OCI-LY7 (cell line): ENCODE data around the gene TGFBR1. TPM values are rescaled to one million over a fixed set of nuclear protein-coding genes. Genes with fewer than 3 reads are reported as not detected.
A peak's percentile ranks its signal among the peaks of the same experiment; 100 is the strongest.

Experiments
- BruUV-seq: library from RNA; stranded (reverse); fragments of 400-500 nt; replicated peaks from 2 replicates; lab custom pipeline; 2021; lab: Mats Ljungman, UMichigan
- CTCF ChIA-PET: fragments of 300-600 bp; sonication (Branson Sonifier 250); formaldehyde crosslinking; loops from one replicate; lab custom pipeline; 2022; ENCODE audit warnings: antibody characterized with exemption; ENCODE audit not compliant: unreplicated experiment; lab: Charles Lee
- POLR2A ChIA-PET: fragments of 300-600 bp; sonication (Branson Sonifier 250); formaldehyde crosslinking; loops from one replicate; lab custom pipeline; 2022; ENCODE audit warnings: antibody characterized with exemption; lab: Charles Lee
- DNase-seq: peaks from one replicate; pipeline ENCODE4 v3.0.0-alpha.2; 2015; ENCODE audit warnings: low spot score
- H2AFZ ChIP-seq: fragments of 200-600 bp; sonication (generic), shearing (Covaris generic); 2 replicates; pipeline ENCODE4 v1.6.1; 2014; ENCODE audit warnings: mild to moderate bottlenecking, antibody characterized with exemption, low read length, moderate library complexity
- H3K27ac ChIP-seq: fragments of 200-600 bp; sonication (generic); 2 replicates; pipeline ENCODE4 v1.5.1; 2014; ENCODE audit warnings: mixed run types, low read depth, mild to moderate bottlenecking, moderate library complexity, low read length, inconsistent platforms; ENCODE audit not compliant: poor library complexity, severe bottlenecking
- H3K36me3 ChIP-seq: fragments of 200-600 bp; sonication (generic); 2 replicates; pipeline ENCODE4 v1.6.1; 2014; ENCODE audit warnings: mild to moderate bottlenecking, antibody characterized with exemption, low read length, moderate library complexity, mixed read lengths; ENCODE audit not compliant: insufficient read depth
- H3K4me1 ChIP-seq: fragments of 200-600 bp; sonication (generic); 2 replicates; pipeline ENCODE4 v1.5.1; 2014; ENCODE audit warnings: mild to moderate bottlenecking, low read length; ENCODE audit not compliant: insufficient read depth, poor library complexity, severe bottlenecking
- H3K4me2 ChIP-seq: fragments of 200-600 bp; sonication (generic); 2 replicates; pipeline ENCODE4 v1.6.1; 2014; ENCODE audit warnings: mild to moderate bottlenecking, low read length
- H3K4me3 ChIP-seq: fragments of 200-600 bp; sonication (generic); 2 replicates; pipeline ENCODE4 v1.5.1; 2014; ENCODE audit warnings: mild to moderate bottlenecking, low read depth, low read length; ENCODE audit not compliant: poor library complexity, severe bottlenecking
- H3K79me2 ChIP-seq: fragments of 200-600 bp; sonication (generic); 2 replicates; pipeline ENCODE4 v1.6.1; 2016; ENCODE audit warnings: low read depth, mild to moderate bottlenecking, low read length, moderate library complexity, mixed read lengths; ENCODE audit not compliant: insufficient read depth
- H3K9me2 ChIP-seq: fragments of 200-600 bp; sonication (generic); 2 replicates; pipeline ENCODE4 v1.6.1; 2016; ENCODE audit warnings: mild to moderate bottlenecking, low read length, mixed read lengths; ENCODE audit not compliant: insufficient read depth
- H3K9me3 ChIP-seq: fragments of 200-600 bp; sonication (generic); 2 replicates; pipeline ENCODE4 v1.6.1; 2014; ENCODE audit warnings: mild to moderate bottlenecking, mixed run types, low read length, mixed read lengths
- H4K20me1 ChIP-seq: fragments of 200-600 bp; sonication (generic); 2 replicates; pipeline ENCODE4 v1.6.1; 2014; ENCODE audit warnings: mild to moderate bottlenecking, antibody characterized with exemption, low read length, moderate library complexity, mixed read lengths; ENCODE audit not compliant: insufficient read depth
- CTCF ChIP-seq: fragments of 200-600 bp; sonication (generic); conservative IDR thresholded peaks from 2 replicates; pipeline ENCODE4 v1.5.1; 2014; ENCODE audit warnings: mild to moderate bottlenecking, antibody characterized with exemption, low read length, moderate library complexity, mixed read lengths
- EZH2phosphoT487 ChIP-seq: fragments of 200-600 bp; sonication (generic); IDR thresholded peaks from 2 replicates; pipeline ENCODE4 v1.6.1; 2018; ENCODE audit warnings: low read depth, borderline replicate concordance, mild to moderate bottlenecking, mixed run types, antibody characterized with exemption, low read length, moderate library complexity, mixed read lengths
- intact Hi-C: fragments of 100-400 bp; cut with micrococcal nuclease; formaldehyde crosslinking; loops from one replicate; pipeline ENCODE4 v1.10.0; 2022; ENCODE audit not compliant: unreplicated experiment
- total RNA-seq, 2 experiments: library from RNA; depleted of rRNA in 1 of 2; stranded (reverse); fragments of >200 nt in 1 of 2; shearing (Covaris generic) in 1 of 2; gene quantifications; 2 replicates each; pipeline ENCODE4 v1.2.3, GENCODE V29; 2014 to 2022

TGFBR1 gene
- total RNA-seq, 2 experiments from 2014 or later: 13.6 to 36.7 TPM

DNA sequence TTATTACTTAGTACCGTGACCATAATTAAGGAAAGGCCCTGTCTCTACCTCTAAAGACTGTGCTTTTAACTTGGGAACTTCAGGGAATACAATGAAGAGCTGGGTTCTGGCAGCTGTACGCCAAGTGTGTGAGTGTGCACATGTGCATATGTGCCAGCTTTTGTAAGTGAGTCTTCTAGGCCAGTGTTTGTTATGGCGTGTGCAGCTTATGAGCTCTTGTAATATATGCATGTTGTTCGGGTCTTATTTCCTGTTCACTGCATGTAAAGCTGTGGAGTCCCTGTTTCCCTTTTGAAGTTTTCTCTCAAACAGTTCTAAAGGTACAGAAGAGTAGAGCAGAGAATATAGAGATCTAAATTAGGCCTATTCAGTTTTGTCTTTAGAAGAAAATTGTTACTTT lies 30.5 kb downstream of the TGFBR1 start:
- Histone ChIP-seq H3K27ac (no peak overlapping the region), H2AFZ (no peak overlapping the region), H4K20me1 (no peaks in the 10 kb centered on the region), H3K4me2 (0 out of 2 replicates have a peak overlapping the region, but pooled peaks have one; percentile 33), H3K9me2 (no peaks in the 10 kb centered on the region), H3K79me2 (peaks cover 11% of the 10 kb centered on the region; the same call in 1 of the 2 replicates), H3K9me3 (no peaks in the 10 kb centered on the region), H3K4me3 (no peak overlapping the region), H3K4me1 (peaks cover 41% of the 10 kb centered on the region), H3K36me3 (peaks cover 55% of the 10 kb centered on the region)
- intact Hi-C loops: no loop called here
- ChIA-PET POLR2A (interaction anchor here (0.7 to 8.1 kb wide), 3 partner anchors 14 to 21 kb away, joined by 4 to 53 read pairs (median 5); no protein-coding TSS in a partner anchor), CTCF (interaction anchor here (0.6 kb wide), 1 partner anchor 121 kb away, joined by 3 read pairs; no protein-coding TSS in a partner anchor)
- DNase-seq: peak; percentile 16
- no TSS peak for BruUV-seq
- no peak for TF ChIP-seq EZH2phosphoT487
- no peak for TF ChIP-seq CTCF

- Histone ChIP-seq H3K9me3 (no peaks in the 10 kb centered on the region), H3K27ac (peak overlapping the region; percentile 10), H3K36me3 (peaks cover 65% of the 10 kb centered on the region), H3K4me3 (no peak overlapping the region), H3K4me2 (peak overlapping the region; percentile 38; the same call in 1 of the 2 replicates), H4K20me1 (no peaks in the 10 kb centered on the region), H3K4me1 (peaks cover 33% of the 10 kb centered on the region), H2AFZ (no peak overlapping the region), H3K9me2 (no peaks in the 10 kb centered on the region), H3K79me2 (no peaks in the 10 kb centered on the region)
- intact Hi-C loops: no loop called here
- no TSS peak for BruUV-seq
- no peak for TF ChIP-seq EZH2phosphoT487
- ChIA-PET POLR2A (interaction anchor here (1.4 to 8.1 kb wide), 3 partner anchors 8 to 34 kb away, joined by 4 to 53 read pairs (median 4); no protein-coding TSS in a partner anchor), CTCF (interaction anchor here (1.1 kb wide), 1 partner anchor 35 kb away, joined by 3 read pairs; no protein-coding TSS in a partner anchor)
- no peak for DNase-seq
Observed at GRCh38 chr9:99137225-99137624, 32.3 kb downstream of the TGFBR1 start.

DNA sequence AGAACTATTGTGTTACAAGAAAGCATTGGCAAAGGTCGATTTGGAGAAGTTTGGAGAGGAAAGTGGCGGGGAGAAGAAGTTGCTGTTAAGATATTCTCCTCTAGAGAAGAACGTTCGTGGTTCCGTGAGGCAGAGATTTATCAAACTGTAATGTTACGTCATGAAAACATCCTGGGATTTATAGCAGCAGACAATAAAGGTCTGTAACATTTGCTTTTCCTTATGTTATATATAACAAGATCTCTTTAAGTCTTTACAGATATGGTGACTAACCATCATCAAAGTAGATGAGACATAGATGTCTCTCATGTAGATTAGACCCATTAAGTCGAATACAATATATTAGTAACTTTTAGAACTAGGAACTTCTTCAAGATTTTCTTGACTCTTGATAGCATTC lies 33.0 kb downstream of the TGFBR1 start:
- DNase-seq: no peak
- no TSS peak for BruUV-seq
- H3K36me3 ChIP-seq: peaks cover 65% of the 10 kb centered on the region
- ChIA-PET POLR2A (interaction anchor here (1.4 to 8.1 kb wide), 3 partner anchors 9 to 34 kb away, joined by 4 to 53 read pairs (median 4); no protein-coding TSS in a partner anchor), CTCF (interaction anchor here (1.1 kb wide), 1 partner anchor 35 kb away, joined by 3 read pairs; no protein-coding TSS in a partner anchor)
- TF ChIP-seq EZH2phosphoT487: no peak
- TF ChIP-seq CTCF: no peak
- H3K79me2 ChIP-seq: no peaks in the 10 kb centered on the region
- H3K4me3 ChIP-seq: no peak overlapping the region
- H4K20me1 ChIP-seq: no peaks in the 10 kb centered on the region
- H3K4me1 ChIP-seq: peaks cover 33% of the 10 kb centered on the region
- intact Hi-C loops: loop anchor here (2.0 kb wide), 1 partner anchor 31 kb away; no protein-coding TSS in a partner anchor
- H2AFZ ChIP-seq: no peak overlapping the region
- H3K27ac ChIP-seq: no peak overlapping the region
- H3K9me3 ChIP-seq: no peaks in the 10 kb centered on the region
- no peaks in the 10 kb centered on the region for H3K9me2 ChIP-seq
- H3K4me2 ChIP-seq: no peak overlapping the region
